GM12892 (cell line): Measurements from ENCODE around the gene CPLX1.

Experiments used
- POLR2A ChIP-seq: IDR thresholded peaks from 2 replicates; pipeline ENCODE4 v1.6.1; 2011; ENCODE audit warnings: low read depth, low read length, control low read depth
- POLR2AphosphoS5 ChIP-seq: IDR thresholded peaks from 2 replicates; pipeline ENCODE4 v1.6.1; 2011; ENCODE audit warnings: low read depth, low read length, control low read depth

DNA sequence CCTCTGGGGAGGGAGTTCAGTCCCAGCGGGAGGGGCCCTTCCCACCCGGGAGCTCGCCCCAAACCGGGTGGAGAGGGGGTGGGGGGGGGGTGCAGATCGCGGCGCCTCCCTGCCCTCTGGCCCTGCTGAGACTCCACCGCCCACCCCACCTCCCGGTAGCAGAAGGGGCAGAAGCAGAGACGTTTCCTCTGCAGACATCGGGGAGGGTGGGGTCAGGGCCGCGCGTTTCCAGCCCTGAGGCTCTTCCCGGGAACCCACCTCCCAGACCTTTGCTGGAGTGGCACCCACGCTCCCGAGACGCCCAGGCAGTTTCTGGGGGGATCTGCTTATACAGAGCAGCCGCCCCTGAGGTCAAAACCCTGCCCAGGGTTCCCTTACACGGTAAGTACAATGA lies 30.2 kb downstream of the CPLX1 start:
- no peak for TF ChIP-seq POLR2A
- no peak for TF ChIP-seq POLR2AphosphoS5
